Medulla oblongata (tissue), 1 donor: ENCODE results near the gene TARS3.
A peak's percentile ranks its signal among the peaks of the same experiment; 100 is the strongest.

Source experiments
- DNase-seq: peaks from one replicate; pipeline ENCODE4 v3.0.0-alpha.2; 2015; ENCODE audit errors: extremely low spot score

The TARS3 gene

GRCh38 chr15:101698314-101698713, 26.0 kb downstream of the TARS3 start:
- DNase-seq, result no peak

GRCh38 chr15:101697488-101697887, 26.8 kb downstream of the TARS3 start:
- no peak for DNase-seq

- DNase-seq, result no peak
These were observed 27.4 kb downstream of the TARS3 start for GRCh38 chr15:101696829-101697228.

GRCh38 chr15:101694261-101694660, 30.0 kb downstream of the TARS3 start:
- no peak for DNase-seq

- no peak for DNase-seq
These were observed 31.3 kb downstream of the TARS3 start for GRCh38 chr15:101692801-101693598.

- no peak for DNase-seq
These were observed 34.4 kb downstream of the TARS3 start for GRCh38 chr15:101689901-101690300.

GRCh38 chr15:101686718-101687117, 37.6 kb downstream of the TARS3 start:
- DNase-seq, result no peak

- no peak for DNase-seq
These were observed 39.4 kb downstream of the TARS3 start for GRCh38 chr15:101684877-101685276.

GRCh38 chr15:101684384-101684783, 39.9 kb downstream of the TARS3 start:
- DNase-seq, result no peak

- no peak for DNase-seq
These were observed 44.5 kb downstream of the TARS3 start for GRCh38 chr15:101679806-101680205.

- no peak for DNase-seq
These were observed 47.3 kb downstream of the TARS3 start for GRCh38 chr15:101676921-101677329.

- peak; percentile 81 for DNase-seq
These were observed 48.3 kb downstream of the TARS3 start for GRCh38 chr15:101675796-101676582.

- DNase-seq, result no peak
These were observed 49.3 kb downstream of the TARS3 start for GRCh38 chr15:101675015-101675414.

- no peak for DNase-seq
These were observed 52.0 kb downstream of the TARS3 start for GRCh38 chr15:101672298-101672697.

GRCh38 chr15:101669744-101670143, 54.5 kb downstream of the TARS3 start:
- no peak for DNase-seq

GRCh38 chr15:101667881-101668280, 56.4 kb downstream of the TARS3 start:
- no peak for DNase-seq

GRCh38 chr15:101664303-101664913, 59.9 kb downstream of the TARS3 start:
- peak; percentile 52 for DNase-seq

- no peak for DNase-seq
These were observed 62.1 kb downstream of the TARS3 start for GRCh38 chr15:101662203-101662602.

GRCh38 chr15:101660005-101660404, 64.3 kb downstream of the TARS3 start:
- DNase-seq, result no peak

- DNase-seq, result no peak
These were observed 66.1 kb downstream of the TARS3 start for GRCh38 chr15:101657968-101658784.

GRCh38 chr15:101657171-101657570, 67.1 kb downstream of the TARS3 start:
- DNase-seq, result no peak
